Endodermal cell (in vitro differentiated cells): ENCODE data around the gene FREY1. TPM values are rescaled to one million over a fixed set of nuclear protein-coding genes. Genes with fewer than 3 reads are reported as not detected.

Experiments used
- DNase-seq: peaks from one replicate; pipeline ENCODE4 v3.0.0-alpha.2; 2017
- H3K27ac ChIP-seq: 2 replicates; pipeline ENCODE4 v1.5.1; 2013; ENCODE audit warnings: mild to moderate bottlenecking, low read depth, low read length, moderate library complexity
- H3K27me3 ChIP-seq: 2 replicates; pipeline ENCODE4 v1.6.1; 2013; ENCODE audit warnings: mild to moderate bottlenecking, low read length, moderate library complexity; ENCODE audit not compliant: insufficient read depth, control insufficient read depth, poor library complexity, severe bottlenecking
- H3K36me3 ChIP-seq: 2 replicates; pipeline ENCODE4 v1.7.0; 2013; ENCODE audit warnings: mild to moderate bottlenecking, low read length, moderate library complexity; ENCODE audit not compliant: control insufficient read depth, insufficient read depth
- H3K4me1 ChIP-seq: one replicate; pipeline ENCODE4 v1.7.0; 2013; ENCODE audit warnings: low read length; ENCODE audit not compliant: control insufficient read depth, insufficient read depth
- H3K4me3 ChIP-seq: 2 replicates; pipeline ENCODE4 v1.5.1; 2013; ENCODE audit warnings: mild to moderate bottlenecking, low read length, moderate library complexity
- H3K9ac ChIP-seq: 2 replicates; pipeline ENCODE4 v1.6.1; 2013; ENCODE audit warnings: mild to moderate bottlenecking, low read length, moderate library complexity; ENCODE audit not compliant: poor library complexity, severe bottlenecking; ENCODE audit errors: extremely low read depth
- H3K9me3 ChIP-seq: 2 replicates; pipeline ENCODE4 v1.6.1; 2013; ENCODE audit warnings: mild to moderate bottlenecking, low read length, moderate library complexity; ENCODE audit not compliant: control insufficient read depth
- H3K27ac Mint-ChIP-seq: 2 replicates; pipeline ENCODE4 v1.8.0; 2020; ENCODE audit warnings: mixed read lengths
- H3K27me3 Mint-ChIP-seq: 2 replicates; pipeline ENCODE4 v1.8.0; 2021; ENCODE audit warnings: mild to moderate bottlenecking, mixed read lengths; ENCODE audit not compliant: insufficient read depth
- H3K36me3 Mint-ChIP-seq: 2 replicates; pipeline ENCODE4 v1.8.0; 2020; ENCODE audit warnings: low read depth, mixed read lengths
- H3K4me1 Mint-ChIP-seq: 2 replicates; pipeline ENCODE4 v1.8.0; 2020; ENCODE audit warnings: mixed read lengths
- H3K4me3 Mint-ChIP-seq: 2 replicates; pipeline ENCODE4 v1.8.0; 2020; ENCODE audit warnings: mild to moderate bottlenecking, moderate library complexity, mixed read lengths
- H3K9me3 Mint-ChIP-seq: 2 replicates; pipeline ENCODE4 v1.8.0; 2020; ENCODE audit warnings: mild to moderate bottlenecking, mixed read lengths
- WGBS, 2 experiments: methylation state at CpG; one replicate each; pipeline versions ENCODE4 v1.1.5 to v1.1.7; 2013; ENCODE audit warnings: missing lambda C conversion rate in 2 of 2, mixed read lengths in 1 of 2; ENCODE audit not compliant: insufficient coverage in 1 of 2, insufficient read length in 1 of 2; 5-methylcytosine and 5-hydroxymethylcytosine counted together
- total RNA-seq, 2 donors: library from RNA; stranded (reverse); fragmentation: NEBNext Ultra II Directional in 1 of 2; extraction: Animal tissue kit (Norgen Biotek cat#: 25700) in 1 of 2; gene quantifications; 2 replicates in 1 of 2; 3 replicates in 1 of 2; pipeline ENCODE4 v1.2.1, GENCODE V29; 2021
- TF ChIP-seq, protein P1 (sequence below): fragments of 200-600 bp; sonication (generic); conservative IDR thresholded peaks from 2 replicates; pipeline ENCODE4 v1.5.0; 2021; ENCODE audit warnings: antibody characterized with exemption, mild to moderate bottlenecking

FREY1 gene
- total RNA-seq, 2 donors from 2014 or later: 1.1 to 1.5 TPM

DNA sequence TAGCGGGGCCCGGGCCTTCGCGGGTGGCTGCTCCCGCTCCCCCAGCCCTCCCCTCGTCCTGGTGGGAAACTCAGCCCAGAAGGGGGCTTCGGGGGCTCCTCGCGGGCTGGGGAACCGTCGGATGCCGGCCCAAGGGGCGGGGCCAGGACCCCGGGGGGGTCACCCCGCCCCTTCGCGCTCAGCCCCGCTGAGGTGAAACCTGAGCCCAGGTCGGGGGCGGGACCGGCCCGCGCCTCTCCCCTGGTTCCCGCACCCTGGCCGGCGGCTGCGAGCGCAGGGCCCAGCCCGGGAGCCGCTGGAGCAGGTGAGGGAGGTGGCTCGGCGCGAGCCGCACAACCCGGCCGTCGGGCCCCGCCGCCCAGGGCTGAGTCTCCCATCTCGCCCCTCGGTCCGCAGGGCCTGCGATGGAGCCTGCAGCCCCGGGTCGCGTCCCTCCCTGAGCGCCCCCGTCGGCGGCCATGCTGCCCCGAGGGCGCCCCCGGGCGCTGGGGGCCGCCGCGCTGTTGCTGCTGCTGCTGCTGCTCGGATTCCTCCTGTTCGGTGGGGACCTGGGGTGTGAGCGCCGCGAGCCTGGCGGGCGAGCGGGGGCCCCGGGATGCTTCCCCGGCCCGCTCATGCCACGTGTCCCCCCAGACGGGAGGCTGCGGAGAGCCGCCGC is 15.5 kb upstream of the FREY1 start, which contains the start of gene LARGE2:
LARGE2 (plus strand) TSS at position 232 of the 658 bp plus-strand sequence; CDS start at position 459, 227 bp downstream.
- H3K27me3 Mint-ChIP-seq: peaks cover 21% of the 10 kb centered on the region
- H3K27ac ChIP-seq: no peak within 1 kb of the TSS
- no peaks in the 10 kb centered on the region for H3K36me3 ChIP-seq
- peaks cover 25% of the 10 kb centered on the region for H3K4me1 Mint-ChIP-seq
- H3K27ac Mint-ChIP-seq: peak within 1 kb of the TSS; percentile 75
- peaks cover 35% of the 10 kb centered on the region for H3K27me3 ChIP-seq
- H3K9ac ChIP-seq: peak within 1 kb of the TSS; percentile 53
- no peaks in the 10 kb centered on the region for H3K9me3 Mint-ChIP-seq
- H3K9me3 ChIP-seq: no peaks in the 10 kb centered on the region
- H3K4me1 ChIP-seq: peaks cover 2% of the 10 kb centered on the region
- DNase-seq: peak; percentile 93
- H3K4me3 ChIP-seq: peak within 1 kb of the TSS; percentile 64
- 0 to 1% methylated on average over 22 to 73 of the region's 73 CpGs for WGBS, 2 experiments
- peak within 1 kb of the TSS; percentile 67 for H3K4me3 Mint-ChIP-seq
- peaks cover 2% of the 10 kb centered on the region for H3K36me3 Mint-ChIP-seq
- TF ChIP-seq, protein P1, sequence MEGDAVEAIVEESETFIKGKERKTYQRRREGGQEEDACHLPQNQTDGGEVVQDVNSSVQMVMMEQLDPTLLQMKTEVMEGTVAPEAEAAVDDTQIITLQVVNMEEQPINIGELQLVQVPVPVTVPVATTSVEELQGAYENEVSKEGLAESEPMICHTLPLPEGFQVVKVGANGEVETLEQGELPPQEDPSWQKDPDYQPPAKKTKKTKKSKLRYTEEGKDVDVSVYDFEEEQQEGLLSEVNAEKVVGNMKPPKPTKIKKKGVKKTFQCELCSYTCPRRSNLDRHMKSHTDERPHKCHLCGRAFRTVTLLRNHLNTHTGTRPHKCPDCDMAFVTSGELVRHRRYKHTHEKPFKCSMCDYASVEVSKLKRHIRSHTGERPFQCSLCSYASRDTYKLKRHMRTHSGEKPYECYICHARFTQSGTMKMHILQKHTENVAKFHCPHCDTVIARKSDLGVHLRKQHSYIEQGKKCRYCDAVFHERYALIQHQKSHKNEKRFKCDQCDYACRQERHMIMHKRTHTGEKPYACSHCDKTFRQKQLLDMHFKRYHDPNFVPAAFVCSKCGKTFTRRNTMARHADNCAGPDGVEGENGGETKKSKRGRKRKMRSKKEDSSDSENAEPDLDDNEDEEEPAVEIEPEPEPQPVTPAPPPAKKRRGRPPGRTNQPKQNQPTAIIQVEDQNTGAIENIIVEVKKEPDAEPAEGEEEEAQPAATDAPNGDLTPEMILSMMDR: no peak

DNA sequence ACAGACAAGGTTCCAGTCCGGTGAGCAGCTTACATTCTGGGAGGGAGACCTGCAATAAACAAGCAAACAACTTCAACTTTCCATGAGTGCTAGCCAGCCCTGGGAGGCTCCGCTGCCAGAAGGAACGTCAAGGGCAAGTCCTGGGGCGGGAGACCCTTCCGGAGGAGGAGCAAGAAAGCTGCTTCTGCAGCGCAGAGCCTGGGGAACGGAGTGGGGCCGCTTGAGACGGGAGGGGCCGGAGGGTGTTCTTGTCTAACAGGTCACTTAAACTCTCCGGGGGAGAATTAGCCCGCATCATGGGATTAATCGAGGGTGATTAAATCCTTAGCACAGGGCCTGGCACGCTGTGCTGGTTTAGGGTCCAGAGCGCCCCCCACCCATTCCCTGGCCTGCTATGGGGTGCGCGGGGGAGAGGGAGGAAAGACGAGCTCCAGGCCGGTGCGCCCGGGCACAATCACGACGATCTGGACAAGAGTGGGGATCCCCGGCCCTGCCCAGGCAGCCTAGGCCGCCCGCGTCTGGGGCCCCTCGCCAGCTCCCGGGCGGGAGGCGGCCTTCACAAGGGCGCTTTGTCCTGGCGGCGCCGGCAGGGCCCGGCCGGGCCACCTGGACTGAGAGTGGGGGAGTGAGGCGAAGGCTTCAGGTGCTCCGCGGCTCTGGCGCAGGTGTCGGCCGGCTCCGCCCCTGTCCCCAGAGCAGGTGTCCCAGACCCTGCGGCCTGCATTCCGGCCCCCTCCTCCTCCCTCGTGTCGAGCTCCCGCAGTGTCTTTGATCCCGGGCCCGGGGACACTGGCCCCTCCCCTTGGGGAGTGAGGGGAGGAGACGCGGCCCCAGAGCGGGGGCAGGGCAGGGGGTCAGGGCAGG is 14.7 kb upstream of the FREY1 start:
- Histone ChIP-seq H3K27me3 (peaks cover 35% of the 10 kb centered on the region), H3K4me1 (peaks cover 2% of the 10 kb centered on the region), H3K9ac (peak overlapping the region; percentile 53), H3K36me3 (no peaks in the 10 kb centered on the region), H3K4me3 (peak overlapping the region; percentile 64), H3K27ac (no peak overlapping the region), H3K9me3 (no peaks in the 10 kb centered on the region)
- peak overlapping the region; percentile 55 for H3K4me3 Mint-ChIP-seq
- H3K36me3 Mint-ChIP-seq: peaks cover 2% of the 10 kb centered on the region
- TF ChIP-seq, protein P1: no peak
- H3K27me3 Mint-ChIP-seq: peaks cover 21% of the 10 kb centered on the region
- H3K27ac Mint-ChIP-seq: peak overlapping the region; percentile 26
- 5% methylated on average over 11 to 52 of the region's 54 CpGs for WGBS, 2 experiments
- H3K4me1 Mint-ChIP-seq: peaks cover 25% of the 10 kb centered on the region
- peak; percentile 97 for DNase-seq
- no peaks in the 10 kb centered on the region for H3K9me3 Mint-ChIP-seq

DNA sequence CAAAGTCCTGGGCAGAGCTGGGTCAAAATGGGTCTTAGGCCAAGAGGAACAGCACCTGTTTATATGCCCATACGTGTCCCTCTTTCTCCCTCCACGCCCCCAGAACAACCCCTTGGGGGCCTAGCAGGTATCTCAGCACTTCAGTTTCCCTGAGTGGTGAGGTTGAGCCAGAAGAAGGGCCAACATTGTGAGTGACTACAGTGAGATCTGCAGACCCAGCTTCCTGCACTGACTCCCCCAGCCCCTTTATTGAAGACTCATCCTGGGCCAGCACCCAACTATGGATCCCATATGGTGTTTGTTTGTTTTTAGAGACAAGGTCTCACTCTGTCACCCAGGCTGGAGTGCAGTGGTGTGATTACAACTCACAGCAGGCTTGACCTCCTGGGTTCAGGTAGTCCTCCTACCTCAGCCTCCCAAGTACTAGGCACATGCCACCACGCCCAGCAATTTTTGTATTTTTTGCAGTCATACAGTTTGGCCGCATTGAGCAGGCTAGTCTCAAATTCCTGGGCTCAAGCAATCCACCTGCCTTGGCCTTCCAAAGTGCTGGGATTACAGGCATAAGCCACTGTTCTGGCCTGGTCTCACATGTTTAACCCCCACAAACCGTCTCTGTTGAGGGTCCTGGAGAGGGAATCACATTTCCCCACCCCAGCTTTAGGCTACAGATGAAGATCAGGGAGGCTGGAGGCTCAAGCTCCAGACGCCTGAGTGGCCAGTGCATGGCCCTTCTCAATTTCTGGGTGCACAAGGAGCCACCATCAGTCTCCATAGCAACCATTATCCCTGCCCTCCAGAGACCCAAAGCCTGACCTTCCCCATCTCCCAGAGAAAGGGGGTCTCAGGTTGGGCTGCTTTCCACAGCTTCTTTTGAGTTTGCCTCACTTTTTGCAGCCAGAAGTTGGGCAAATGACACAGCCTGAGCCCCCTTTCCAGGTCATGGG is 13.7 kb upstream of the FREY1 start:
- Histone ChIP-seq H3K36me3 (no peaks in the 10 kb centered on the region), H3K9ac (no peak overlapping the region), H3K9me3 (no peaks in the 10 kb centered on the region), H3K27me3 (peaks cover 35% of the 10 kb centered on the region), H3K27ac (no peak overlapping the region), H3K4me3 (no peak overlapping the region), H3K4me1 (peaks cover 2% of the 10 kb centered on the region)
- TF ChIP-seq, protein P1: no peak
- DNase-seq: no peak
- Mint-ChIP-seq H3K9me3 (no peaks in the 10 kb centered on the region), H3K36me3 (peaks cover 6% of the 10 kb centered on the region), H3K27me3 (peaks cover 21% of the 10 kb centered on the region), H3K4me1 (peaks cover 25% of the 10 kb centered on the region), H3K27ac (peak overlapping the region; percentile 91), H3K4me3 (peak overlapping the region; percentile 55)
- WGBS, 2 experiments: 89 to 90% methylated on average over 5 to 6 of the region's 6 CpGs
